ENCODE measurements around the gene CDKN2B.

DNA sequence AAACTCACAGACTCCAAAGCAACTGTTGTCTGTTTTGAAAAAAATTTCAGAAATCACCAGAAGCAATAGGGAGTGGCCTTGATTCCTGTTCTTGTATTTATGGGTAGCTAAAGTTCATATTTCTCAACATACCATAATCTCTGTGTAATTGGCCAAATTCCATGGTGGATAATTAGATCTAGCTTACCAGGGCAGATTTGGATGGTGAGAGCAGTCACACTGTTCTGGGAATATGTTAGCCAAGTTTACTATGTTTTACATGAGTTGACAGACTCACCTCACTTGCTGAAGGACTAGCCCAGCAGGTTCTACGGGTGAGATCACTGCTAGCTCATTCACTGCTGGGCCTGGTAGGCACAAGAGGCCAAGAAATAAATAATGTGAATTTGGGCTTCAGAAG lies 32.7 kb upstream of the CDKN2B start:
- TF ChIP-seq, protein P1, sequence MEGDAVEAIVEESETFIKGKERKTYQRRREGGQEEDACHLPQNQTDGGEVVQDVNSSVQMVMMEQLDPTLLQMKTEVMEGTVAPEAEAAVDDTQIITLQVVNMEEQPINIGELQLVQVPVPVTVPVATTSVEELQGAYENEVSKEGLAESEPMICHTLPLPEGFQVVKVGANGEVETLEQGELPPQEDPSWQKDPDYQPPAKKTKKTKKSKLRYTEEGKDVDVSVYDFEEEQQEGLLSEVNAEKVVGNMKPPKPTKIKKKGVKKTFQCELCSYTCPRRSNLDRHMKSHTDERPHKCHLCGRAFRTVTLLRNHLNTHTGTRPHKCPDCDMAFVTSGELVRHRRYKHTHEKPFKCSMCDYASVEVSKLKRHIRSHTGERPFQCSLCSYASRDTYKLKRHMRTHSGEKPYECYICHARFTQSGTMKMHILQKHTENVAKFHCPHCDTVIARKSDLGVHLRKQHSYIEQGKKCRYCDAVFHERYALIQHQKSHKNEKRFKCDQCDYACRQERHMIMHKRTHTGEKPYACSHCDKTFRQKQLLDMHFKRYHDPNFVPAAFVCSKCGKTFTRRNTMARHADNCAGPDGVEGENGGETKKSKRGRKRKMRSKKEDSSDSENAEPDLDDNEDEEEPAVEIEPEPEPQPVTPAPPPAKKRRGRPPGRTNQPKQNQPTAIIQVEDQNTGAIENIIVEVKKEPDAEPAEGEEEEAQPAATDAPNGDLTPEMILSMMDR (IDR thresholded peaks at IDR 0.05; ENCODE audit: extremely low read depth in 1 of 2, insufficient read depth in 1 of 2, low read depth in 1 of 2, low read length in 2 of 2), result no peak
- TF ChIP-seq JUN (IDR thresholded peaks at IDR 0.05; ENCODE audit: borderline replicate concordance, insufficient read depth, insufficient read length, low read depth) (no peak), EZH2 (IDR thresholded peaks at IDR 0.05; ENCODE audit: borderline replicate concordance, low read depth, low read length, severe bottlenecking) (no peak), POLR2AphosphoS5 (IDR thresholded peaks at IDR 0.05; ENCODE audit: insufficient read depth, low read depth, low read length) (no peak), POLR2A (IDR thresholded peaks at IDR 0.05; ENCODE audit: low read depth, low read length) (no peak)

All from endothelial cell of umbilical vein (primary cell).